GM18502 (cell line): ENCODE results near the gene NUDT21.
A peak's percentile ranks its signal among the peaks of the same experiment; 100 is the strongest.
"Not testable (repeated sequence)": the region's sequence is repeated elsewhere in the genome, so short reads cannot be mapped to it uniquely, and the experiment has no call there.

Experiments
- ATAC-seq: cut with Tn5 transposase; IDR thresholded peaks from one replicate; pipeline ENCODE4 v1.9.1; 2021; ENCODE audit warnings: mild to moderate bottlenecking; ENCODE audit not compliant: unreplicated experiment, poor library complexity

Gene NUDT21

GRCh38 chr16:56450986-56451752 lies at the start of gene NUDT21, which contains the start of gene OGFOD1:
TSS of gene NUDT21 (minus strand) at chr16:56451332. CDS start at chr16:56451202, 130 bp downstream.
TSS of gene OGFOD1 (plus strand) at chr16:56451554. CDS start at chr16:56451613, 59 bp downstream.
- ATAC-seq, result peak; percentile 96

DNA sequence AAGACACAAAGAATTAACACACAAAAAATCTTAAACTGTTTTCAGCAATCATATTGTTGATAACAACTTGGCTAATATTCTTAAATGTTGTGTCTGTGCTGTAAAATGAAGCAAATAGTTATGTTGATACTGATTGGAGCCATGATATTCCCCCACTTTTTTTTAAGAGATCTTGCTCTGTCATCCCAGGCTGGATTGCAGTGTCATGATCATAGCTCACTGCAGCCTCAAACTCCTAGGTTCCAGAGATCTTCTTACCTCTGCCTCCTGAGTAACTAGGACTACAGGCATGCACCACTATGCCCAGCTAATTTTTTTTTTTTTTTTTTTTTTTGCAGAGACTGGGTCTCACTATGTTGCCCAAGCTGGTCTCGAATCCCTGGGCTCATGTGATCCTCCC lies 42.7 kb upstream of the NUDT21 start:
- ATAC-seq, result no peak

DNA sequence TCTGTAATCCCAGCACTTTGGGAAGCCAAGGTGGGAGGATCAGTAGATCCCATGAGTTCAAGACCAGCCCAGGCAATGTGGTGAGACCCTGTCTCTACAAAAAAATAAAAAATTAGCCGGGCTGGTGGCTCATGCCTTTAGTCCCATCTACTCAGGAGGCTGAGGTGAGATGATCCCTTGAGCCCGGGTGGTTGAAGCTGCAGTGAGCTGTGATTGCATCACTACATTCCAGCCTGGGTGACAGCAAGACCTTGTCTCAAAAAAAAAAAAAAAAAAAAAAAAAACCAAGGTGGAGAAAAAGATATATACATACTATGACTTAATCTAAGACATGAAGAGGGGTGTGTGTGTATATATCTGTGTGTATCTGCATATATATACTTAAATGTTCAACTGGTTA lies 42.0 kb upstream of the NUDT21 start:
- no peak for ATAC-seq

- no peak for ATAC-seq
Measured at GRCh38 chr16:56491657-56492261, 40.6 kb upstream of the NUDT21 start.

- not testable (repeated sequence) for ATAC-seq
Measured at GRCh38 chr16:56488868-56489267, 37.7 kb upstream of the NUDT21 start.

DNA sequence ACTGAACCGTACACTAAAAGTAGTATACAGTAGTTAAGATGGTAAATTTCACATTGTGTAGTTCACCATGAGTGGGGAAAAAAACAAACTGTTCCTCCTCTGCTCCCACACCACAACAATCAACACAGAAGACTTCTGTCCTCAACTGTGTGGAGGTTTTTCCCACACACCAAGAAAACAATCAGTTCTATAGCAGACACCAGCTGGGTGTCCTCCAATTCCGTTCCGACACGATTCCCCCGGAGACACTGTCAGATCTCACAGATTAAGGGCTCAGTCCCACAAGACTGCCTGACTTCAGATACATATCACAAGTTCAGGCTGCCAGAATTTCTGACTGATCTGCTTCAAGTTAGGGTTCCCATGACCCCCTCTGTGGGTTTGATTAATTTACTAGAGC lies 36.9 kb upstream of the NUDT21 start:
- ATAC-seq, result no peak

GRCh38 chr16:56483394-56483793 lies 32.3 kb upstream of the NUDT21 start:
- no peak for ATAC-seq

DNA sequence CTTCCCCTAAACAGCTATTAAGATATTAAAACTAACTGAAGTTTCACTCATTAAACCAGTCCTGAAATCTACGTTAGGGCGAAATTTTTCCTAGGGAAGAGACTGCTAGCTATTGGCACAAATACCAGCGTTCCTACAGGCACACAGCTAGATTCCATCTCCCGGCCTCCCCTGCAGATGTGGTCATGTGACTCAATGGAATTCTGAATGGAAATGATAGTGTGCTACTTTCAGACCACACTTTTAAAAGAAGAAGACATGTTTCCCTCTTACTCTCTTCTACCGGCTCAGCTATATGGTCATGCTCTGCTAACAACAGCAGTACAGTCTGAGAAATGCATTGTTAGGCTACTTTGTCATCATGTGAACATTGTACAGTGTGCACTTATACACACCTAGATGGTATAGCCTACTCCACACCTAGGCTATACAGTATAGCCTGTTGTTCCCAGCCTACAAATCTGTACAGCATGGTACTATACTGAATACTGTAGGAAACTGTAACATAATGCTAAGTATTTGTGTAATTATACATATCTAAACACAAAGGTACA lies 31.6 kb upstream of the NUDT21 start:
- ATAC-seq, result no peak

DNA sequence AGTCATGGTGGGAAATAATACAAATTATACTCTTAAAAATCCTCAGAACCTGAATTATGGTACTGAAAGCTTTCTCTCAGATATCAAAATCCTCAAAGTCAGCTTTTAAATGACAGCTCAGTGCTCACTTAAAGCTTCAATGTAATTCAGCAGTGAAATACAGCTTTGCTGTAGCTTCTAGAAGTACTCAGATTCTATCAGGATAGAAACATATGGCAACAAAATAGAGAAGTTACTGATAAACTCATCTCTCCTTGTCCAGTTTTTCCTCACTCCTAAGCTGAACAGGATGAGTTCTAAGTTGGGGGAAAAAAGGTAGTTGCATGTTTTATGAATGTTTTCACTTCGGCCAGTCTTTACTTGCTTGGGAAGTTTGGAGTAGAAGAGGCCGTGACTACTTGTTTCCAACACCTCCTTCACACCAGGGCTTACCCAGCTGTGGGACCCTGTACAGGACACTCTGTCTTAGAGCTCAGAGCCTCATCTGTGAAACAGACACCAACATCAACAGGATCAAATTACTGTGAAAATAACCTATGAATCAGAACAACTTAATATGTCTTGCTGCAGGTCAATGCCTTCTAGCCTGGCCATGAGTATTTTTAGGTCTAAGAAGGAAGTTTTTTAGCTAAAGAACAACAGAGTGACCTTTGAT lies 30.5 kb upstream of the NUDT21 start:
- no peak for ATAC-seq

DNA sequence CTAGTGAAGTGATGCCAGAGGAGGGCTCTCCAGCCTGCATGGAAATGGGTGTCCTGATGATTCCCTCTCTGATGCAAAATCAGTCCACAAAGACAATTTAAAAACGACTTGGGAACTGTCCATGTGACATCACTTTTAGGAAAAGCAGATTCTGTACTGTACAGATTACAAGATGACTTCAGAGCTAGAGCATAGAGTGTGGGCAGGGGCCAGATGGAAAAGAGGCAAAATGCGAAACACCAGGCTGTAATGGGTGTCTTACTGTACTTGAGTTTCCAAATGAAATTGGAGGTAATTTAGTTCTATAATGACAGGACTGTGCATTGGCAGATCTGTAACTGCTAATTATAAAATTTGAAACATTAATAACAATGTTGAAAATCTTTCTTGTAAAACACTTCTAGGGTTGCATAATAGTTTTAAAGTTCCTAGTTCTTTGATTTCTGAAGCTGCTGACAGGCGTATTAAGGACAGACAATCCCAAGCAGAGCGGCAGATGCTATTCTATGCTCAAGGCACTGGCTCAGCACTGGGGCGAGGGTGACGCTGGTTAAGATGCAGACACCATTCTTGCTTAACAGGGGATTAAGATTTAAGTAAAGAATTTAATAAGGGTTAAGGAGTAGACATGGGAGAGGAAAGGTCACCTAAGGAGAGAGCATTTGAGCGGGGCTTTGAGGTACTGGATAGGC lies 29.8 kb upstream of the NUDT21 start:
- no peak for ATAC-seq

DNA sequence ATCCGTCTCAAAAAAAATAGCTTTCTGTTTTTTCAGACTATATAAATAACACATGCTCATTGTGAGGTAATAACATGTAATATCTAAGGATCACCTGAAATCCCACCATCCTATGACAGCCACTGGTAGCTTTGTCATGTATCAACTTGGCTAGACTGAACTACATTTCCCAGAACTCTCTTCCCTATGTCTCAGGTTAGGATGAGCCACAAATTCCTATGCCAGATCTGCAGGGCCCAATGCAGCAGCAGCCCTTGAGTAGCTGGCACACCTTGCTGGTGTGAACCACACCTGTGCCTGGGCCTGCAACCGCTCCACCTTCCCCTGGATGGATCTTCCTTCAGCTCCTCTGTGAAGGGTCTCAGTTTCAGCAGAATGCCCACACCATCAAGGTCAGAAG lies 28.3 kb upstream of the NUDT21 start:
- ATAC-seq, result no peak

- no peak for ATAC-seq
Measured at GRCh38 chr16:56478281-56479049, 27.3 kb upstream of the NUDT21 start.

DNA sequence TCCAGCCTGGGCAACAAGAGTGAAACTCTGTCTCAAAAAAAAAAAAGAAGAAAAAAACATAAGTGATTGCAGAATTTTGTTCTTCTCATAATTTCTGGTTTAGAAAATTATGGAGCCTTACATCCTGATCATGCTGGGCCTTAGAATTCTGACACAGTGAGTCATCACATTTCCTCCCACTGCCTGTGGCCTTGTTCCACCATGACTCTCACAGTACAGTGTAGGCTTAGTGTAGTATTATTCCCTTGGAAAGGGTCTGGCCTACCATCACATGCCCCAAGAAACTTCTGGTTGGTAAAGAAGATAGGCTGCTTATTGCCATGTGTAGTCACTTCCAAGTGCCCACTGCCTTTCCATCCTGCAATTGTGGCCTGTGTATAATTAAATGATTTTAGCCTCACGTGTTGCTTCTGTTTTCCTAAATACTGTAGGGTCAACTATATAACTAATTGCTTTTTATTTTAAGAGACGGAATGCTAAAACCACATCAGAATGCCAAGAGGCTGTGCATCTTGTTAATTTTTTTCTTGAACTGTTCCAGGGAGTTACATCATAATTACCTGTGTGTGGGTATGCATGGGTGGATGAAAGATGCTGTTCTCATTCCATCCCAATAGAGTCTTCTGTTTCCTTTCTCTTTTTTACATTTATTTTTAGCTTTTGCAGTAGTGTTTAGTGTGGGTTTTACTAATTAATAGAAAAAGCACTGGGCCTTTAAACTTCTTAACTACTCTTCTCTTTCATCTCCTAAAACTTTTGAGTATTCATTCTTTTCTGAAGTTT lies 26.2 kb upstream of the NUDT21 start:
- no peak for ATAC-seq

DNA sequence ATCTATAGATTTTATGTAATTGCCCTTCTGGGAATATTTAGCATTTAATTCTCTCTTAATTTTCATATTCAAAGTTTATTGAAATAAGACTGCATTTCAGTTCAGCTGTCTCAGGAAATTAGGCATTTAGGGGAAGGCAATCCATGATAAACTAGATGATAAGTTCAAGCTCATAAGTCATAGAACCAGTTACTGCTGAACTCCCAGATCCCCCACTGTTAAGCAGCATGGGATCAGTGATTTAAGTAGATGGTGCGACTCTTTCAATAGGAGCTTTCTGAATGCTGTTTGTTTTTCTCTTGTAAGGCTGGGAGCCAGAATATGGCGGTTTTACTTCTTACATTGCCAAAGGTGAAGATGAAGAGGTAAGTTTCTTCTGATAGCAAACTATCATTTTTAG lies 24.1 kb upstream of the NUDT21 start:
- ATAC-seq, result no peak

- no peak for ATAC-seq
Measured at GRCh38 chr16:56470666-56471065, 19.5 kb upstream of the NUDT21 start.

GRCh38 chr16:56470232-56470631 lies 19.1 kb upstream of the NUDT21 start:
- ATAC-seq, result no peak

DNA sequence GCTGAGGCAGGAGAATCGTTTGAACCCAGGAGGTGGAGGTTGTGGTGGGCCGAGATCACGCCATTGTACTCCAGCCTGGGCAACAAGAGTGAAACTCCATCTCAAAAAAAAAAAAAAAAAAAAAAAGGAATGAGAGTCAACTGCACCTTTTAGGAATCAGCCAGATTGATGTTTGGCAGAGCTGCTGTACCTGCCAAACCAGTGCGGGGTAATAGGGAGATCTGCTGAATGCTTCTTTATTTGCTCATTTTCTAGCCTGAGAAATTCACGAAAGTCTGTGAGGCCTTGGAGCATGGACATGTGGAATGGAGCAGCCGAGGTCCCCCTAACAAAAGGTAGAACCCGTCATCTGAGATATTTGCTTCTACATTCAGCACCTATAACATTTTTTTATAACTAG lies 18.6 kb upstream of the NUDT21 start:
- ATAC-seq, result no peak

GRCh38 chr16:56468800-56469199 lies 17.7 kb upstream of the NUDT21 start:
- no peak for ATAC-seq

DNA sequence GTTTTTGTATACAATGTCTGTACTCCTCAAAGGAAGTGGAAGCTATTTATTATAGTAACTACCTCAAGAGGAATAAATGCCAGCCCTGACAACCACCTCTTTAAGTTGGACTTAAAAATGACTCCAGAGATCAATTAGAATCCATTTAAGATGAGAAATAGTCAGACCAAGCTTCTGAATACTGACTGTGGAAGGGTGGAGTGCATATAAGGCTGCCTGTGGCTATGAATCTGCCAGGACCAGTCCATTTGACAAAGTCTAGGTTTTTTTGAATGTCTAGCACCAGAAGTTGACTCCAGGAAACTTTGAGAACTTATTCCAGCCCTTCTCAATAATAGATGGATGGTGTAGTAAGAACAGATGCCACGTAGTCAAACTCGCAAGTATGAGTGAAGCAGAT lies 15.2 kb upstream of the NUDT21 start:
- ATAC-seq, result no peak
